Esophagus squamous epithelium (tissue), 5 donors: ENCODE measurements around the gene GRK1. TPM values are rescaled to one million over a fixed set of nuclear protein-coding genes. Genes with fewer than 3 reads are reported as not detected.

Source experiments
- DNase-seq: peaks from one replicate; lab custom pipeline; 2025; lab: John Stamatoyannopoulos, UW
- H3K27ac ChIP-seq, 4 donors: fragments of 200-600 bp; sonication (generic); one replicate each; pipeline ENCODE4 v1.5.1; 2016 to 2019; ENCODE audit warnings: mild to moderate bottlenecking in 1 of 4
- H3K27me3 ChIP-seq, 4 donors: fragments of 200-600 bp; sonication (generic); 1 replicate in 3 of 4; 2 replicates in 1 of 4; pipeline versions ENCODE4 v1.5.1 to v1.6.0; 2017 to 2021; ENCODE audit warnings: antibody characterized with exemption in 1 of 4
- H3K36me3 ChIP-seq, 3 donors: fragments of 200-600 bp; sonication (generic); one replicate each; pipeline ENCODE4 v1.5.1; 2016 to 2019
- H3K4me1 ChIP-seq, 3 donors: fragments of 200-600 bp; sonication (generic); one replicate each; pipeline ENCODE4 v1.5.1; 2017 to 2019
- H3K4me3 ChIP-seq, 4 donors: fragments of 200-600 bp; sonication (generic); 1 replicate in 3 of 4; 2 replicates in 1 of 4; pipeline ENCODE4 v1.5.1; 2016 to 2019; ENCODE audit warnings: mild to moderate bottlenecking in 2 of 4, moderate library complexity in 1 of 4
- H3K9me3 ChIP-seq, 3 donors: fragments of 200-600 bp; sonication (generic); one replicate each; pipeline ENCODE4 v1.5.1; 2016 to 2019
- CTCF ChIP-seq, 6 experiments: fragments of 450-650 bp in 4 of 6; fragments of 200-600 bp in 2 of 6; sonication (generic) in 2 of 6; IDR thresholded peaks; one replicate each; pipeline ENCODE4 v1.5.1; 2016 to 2019; ENCODE audit warnings: antibody characterized with exemption in 6 of 6, mild to moderate bottlenecking in 4 of 6, moderate library complexity in 4 of 6
- POLR2A ChIP-seq, 4 donors: fragments of 450-650 bp; IDR thresholded peaks; one replicate each; pipeline ENCODE4 v1.6.1; 2017; ENCODE audit warnings: antibody characterized with exemption in 4 of 4, mild to moderate bottlenecking in 4 of 4, moderate library complexity in 3 of 4
- WGBS, 2 donors: methylation state at CpG; one replicate each; pipeline ENCODE4 v1.1.5; 2018; 5-methylcytosine and 5-hydroxymethylcytosine counted together
- intact Hi-C: fragments of 100-400 bp; cut with DNase I; formaldehyde crosslinking; loops from one replicate; pipeline ENCODE4 v1.15.0; 2022
- total RNA-seq, 4 donors: library from RNA; depleted of rRNA; stranded (reverse); fragments of >200 nt; gene quantifications; one replicate each; pipeline ENCODE4 v1.1.0, GENCODE V29; 2016
- donor health status: DM: yes; HTN: yes; CAD: no.

GRK1 gene
- total RNA-seq, 4 donors from 2014 or later, result not detected

GRCh38 chr13:113786262-113786841, 119.3 kb downstream of the GRK1 start:
- Histone ChIP-seq H3K4me1 (peaks cover 0 to 16% (median 0%) of the 10 kb centered on the region in 3 donors), H3K36me3 (no peaks in the 10 kb centered on the region), H3K4me3 (no peak overlapping the region), H3K9me3 (no peaks in the 10 kb centered on the region), H3K27me3 (no peaks in the 10 kb centered on the region), H3K27ac (no peak overlapping the region)
- 71 to 88% methylated on average over 16 of the region's 17 CpGs for WGBS, 2 donors
- intact Hi-C loops, result no loop called here
- no peak for TF ChIP-seq CTCF (IDR thresholded peaks at IDR 0.05)
- no peak for TF ChIP-seq POLR2A (IDR thresholded peaks at IDR 0.05)
- DNase-seq, result no peak

Other genes with a start within 250 kb of the GRK1 start
- 1 to 10 TPM in 3 of 4 donors, under 1 TPM in 1; 0.31 to 3.5 (median 2.2) TPM for gene ADPRHL1, start 213.7 kb upstream of the GRK1 start, total RNA-seq
- 10 to 100 TPM in 1 of 4 donors, 1 to 10 TPM in 3; 4.7 to 14.1 (median 7.7) TPM for gene DCUN1D2, start 176.5 kb upstream of the GRK1 start, total RNA-seq
- 10 to 100 TPM; 55.7 to 82.1 (median 59.5) TPM for gene TFDP1, start 82.5 kb upstream of the GRK1 start, total RNA-seq
- gene ATP4B, start 9.0 kb upstream of the GRK1 start, total RNA-seq, result not detected
- 1 to 10 TPM in 2 of 4 donors, under 1 TPM in 1, not detected in 1; 0.30 to 9.2 (median 3.2) TPM for gene TMEM255B, start 92.0 kb downstream of the GRK1 start, total RNA-seq
- gene GAS6, start 196.9 kb downstream of the GRK1 start, total RNA-seq, result 100 to 1,000 TPM in 1 of 4 donors, 10 to 100 TPM in 3; 43.0 to 112 (median 68.5) TPM